ENCODE results near the gene MRPL32.
"Not testable (repeated sequence)": the region's sequence is repeated elsewhere in the genome, so short reads cannot be mapped to it uniquely, and the experiment has no call there.

MRPL32 gene

GRCh38 chr7:42931834-42932651, at the start of gene MRPL32, which contains the start of gene PSMA2:
Gene MRPL32 (plus strand): TSS chr7:42932376. CDS start chr7:42932387, 11 bp downstream.
Gene PSMA2 (minus strand): TSS chr7:42932174. CDS start chr7:42932158, 16 bp downstream.
- DNase-seq = peak; percentile 99

DNA sequence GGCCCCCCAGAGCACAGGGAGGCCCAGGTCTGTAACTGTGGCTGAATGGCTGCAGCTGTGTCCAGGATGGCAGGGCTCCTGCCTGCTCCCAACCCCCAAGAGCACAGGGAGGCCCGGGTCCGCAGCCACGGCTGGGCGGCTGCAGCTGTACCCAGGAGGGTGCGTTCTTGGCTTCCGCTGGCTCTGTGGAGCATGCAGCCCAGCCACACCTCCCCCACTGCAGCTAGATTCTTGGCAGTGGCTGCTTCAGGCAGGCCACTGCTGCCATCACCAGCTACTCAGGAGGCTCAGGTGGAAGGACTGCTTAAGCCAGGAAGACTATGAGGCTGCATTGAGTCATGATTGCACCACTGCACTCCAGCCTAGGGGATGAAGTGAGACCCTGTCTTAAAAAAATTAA, 48.2 kb upstream of the MRPL32 start:
- DNase-seq = no peak

- DNase-seq = not testable (repeated sequence)
These were observed 47.0 kb upstream of the MRPL32 start for GRCh38 chr7:42885183-42885582.

- DNase-seq = no peak
These were observed 46.0 kb upstream of the MRPL32 start for GRCh38 chr7:42886129-42886528.

GRCh38 chr7:42886893-42887505, 45.2 kb upstream of the MRPL32 start:
- DNase-seq = no peak

DNA sequence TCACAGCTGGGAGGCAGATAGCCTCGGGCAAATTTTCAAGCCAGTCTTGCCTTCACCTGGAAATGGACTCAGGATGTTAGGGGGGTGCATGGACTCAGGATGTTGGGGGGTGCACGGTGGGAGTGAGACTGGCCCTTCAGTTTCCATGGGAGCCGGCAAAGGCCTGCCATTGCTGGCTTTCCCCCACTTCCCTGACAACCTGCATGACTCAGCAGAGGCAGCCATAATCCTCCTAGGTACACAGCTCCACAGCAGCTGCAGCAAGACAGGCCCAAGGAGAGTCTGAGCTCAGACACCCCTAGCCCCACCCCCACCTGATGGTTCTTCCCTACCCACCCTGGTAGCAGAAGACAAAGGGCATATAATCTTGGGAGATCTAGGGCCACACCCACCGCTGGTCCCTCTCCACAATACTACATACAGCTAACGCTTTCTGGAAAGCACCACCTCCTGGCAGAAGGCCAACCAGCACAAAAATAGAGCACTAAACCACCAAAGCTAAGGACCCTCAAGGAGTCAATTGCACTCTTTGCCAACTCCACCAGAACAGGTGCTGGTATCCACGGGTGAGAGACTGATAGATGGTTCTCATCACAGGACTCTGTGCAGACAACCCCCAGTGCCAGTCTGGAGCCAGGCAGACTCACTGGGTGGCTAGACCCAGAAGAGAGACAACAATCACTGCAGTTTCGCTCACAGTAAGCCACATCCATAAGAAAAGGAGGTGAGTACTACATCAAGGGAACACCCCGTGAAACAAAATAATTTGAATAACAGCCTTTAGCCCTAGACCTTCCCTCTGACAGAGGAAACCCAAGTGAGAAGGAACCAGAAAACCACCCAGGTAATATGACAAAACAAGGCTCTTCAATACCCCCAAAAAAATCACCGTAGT, 38.6 kb upstream of the MRPL32 start:
- no peak for DNase-seq

- DNase-seq = no peak
These were observed 31.3 kb upstream of the MRPL32 start for GRCh38 chr7:42900842-42901241.

GRCh38 chr7:42902331-42902730, 29.8 kb upstream of the MRPL32 start:
- DNase-seq = no peak

- no peak for DNase-seq
These were observed 26.0 kb upstream of the MRPL32 start for GRCh38 chr7:42906181-42906580.

GRCh38 chr7:42907316-42907715, 24.9 kb upstream of the MRPL32 start:
- no peak for DNase-seq

DNA sequence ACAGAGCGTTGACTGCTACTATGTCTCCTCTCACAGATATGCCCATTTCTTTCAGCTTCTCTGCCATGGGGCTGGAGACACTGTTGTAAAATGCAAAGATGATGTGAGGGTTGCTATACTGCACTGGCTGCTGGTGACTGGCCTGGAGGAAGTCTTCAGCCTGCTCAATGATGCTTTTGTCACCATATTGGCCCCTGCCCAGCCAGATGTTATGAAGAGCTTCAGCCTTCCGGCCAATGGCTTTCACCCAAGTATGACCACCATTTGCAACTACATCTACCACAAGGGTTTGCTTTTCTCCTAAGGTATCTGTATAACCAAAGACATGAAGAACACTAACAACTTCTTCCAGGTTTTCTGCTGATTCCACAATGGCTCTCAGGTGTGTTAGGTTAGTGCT, 21.9 kb upstream of the MRPL32 start:
- no peak for DNase-seq

DNA sequence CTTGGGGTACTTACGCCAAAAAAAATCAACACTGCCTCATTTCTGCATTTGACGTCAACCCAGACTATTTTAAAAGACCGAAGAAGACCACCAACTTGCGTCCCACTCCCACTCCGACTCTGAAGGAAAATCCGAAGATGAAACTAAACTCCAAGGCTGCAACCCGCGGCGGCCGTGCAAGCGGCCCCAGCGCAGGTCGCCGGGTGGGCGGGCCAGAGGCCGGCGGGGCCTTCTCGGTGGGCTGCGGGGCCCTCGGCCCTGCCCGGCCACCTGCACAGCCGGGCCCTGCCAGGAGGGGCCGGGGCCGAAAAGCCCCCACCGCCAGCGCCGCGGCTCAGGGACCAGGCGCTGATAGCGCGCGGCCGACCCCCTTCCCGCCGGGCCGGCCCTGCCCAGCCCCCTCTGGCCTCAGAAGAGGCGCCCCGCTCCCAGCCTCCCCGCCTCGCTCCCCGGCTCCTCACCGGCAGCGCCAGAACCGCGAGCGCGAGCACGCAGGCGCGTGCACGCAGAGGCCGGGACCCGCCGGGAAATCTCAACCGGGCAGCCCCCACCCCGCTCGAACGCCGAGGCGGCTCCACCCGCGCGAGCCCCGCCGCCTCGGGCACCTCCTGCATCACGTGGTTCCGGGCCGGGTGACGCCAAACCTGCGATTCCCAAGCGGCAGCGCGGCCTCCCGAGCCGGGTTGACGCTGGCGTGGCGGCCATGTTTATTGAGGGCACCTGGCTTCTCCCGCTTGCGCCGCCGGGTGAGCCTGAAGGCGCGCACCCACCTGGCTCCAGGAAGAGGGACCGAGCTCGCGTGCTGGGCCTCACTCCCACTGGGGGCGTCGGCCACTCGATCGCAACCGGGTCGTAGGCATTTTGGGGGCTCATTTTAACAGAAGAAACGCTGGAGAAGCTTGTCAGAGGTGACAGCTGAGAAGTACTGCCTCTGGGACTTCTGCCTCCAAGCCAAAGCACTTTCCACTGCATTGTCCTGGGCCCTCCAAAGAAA, 20.4 kb upstream of the MRPL32 start, which contains the start of gene C7orf25:
C7orf25 (minus strand) TSS at position 617 of the 994 bp plus-strand sequence. CDS start 1,170 bp downstream, outside the sequence.
- peak; percentile 90 for DNase-seq

DNA sequence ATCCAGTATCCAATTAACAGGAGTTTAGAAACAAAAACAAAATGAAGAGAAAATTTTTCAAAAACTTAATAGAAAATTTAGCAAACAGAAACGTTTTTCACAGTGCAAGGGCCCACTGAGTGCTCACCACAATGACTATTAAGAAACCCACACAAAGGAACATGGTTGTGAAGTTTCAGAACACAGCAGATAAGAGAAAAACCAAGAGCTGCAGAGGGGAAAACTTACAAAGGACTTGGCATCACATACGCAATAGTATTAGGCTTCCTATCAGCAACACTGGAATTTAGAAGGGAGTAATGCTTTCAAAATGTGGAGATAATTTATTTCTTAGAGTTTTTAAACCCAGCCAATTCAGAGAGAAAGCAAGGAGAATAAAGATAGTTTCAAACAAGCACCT, 18.6 kb upstream of the MRPL32 start:
- DNase-seq = no peak

- DNase-seq = no peak
These were observed 18.2 kb upstream of the MRPL32 start for GRCh38 chr7:42914009-42914408.

DNA sequence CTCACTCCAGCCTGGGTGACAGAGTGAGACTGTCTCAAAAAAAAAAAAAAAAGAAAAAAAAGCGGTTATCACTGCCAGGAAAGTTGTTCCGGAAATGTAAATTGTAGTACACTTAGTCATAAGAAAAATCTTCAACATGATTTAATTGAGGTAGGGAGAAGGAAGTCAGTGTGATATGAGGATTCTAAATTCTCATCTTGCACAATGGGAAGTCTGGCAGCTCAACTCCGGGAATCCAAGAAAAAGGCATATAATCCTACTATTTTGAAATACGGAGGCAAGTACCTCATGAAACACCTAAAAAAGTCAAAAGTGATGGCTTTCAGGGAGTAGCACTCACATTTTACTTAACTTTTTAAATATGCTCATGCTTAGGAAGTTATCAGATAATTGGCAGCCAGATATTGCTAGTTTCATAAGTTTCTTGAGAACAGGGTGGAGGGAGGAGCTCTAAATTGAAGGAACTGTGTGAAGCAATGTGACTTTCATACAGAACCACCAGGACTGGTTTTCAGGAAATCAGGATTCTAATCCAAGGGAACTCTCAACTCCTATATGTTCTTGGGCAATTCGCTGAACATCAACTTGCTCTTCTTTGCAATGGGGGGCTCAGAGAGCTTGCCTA, 17.6 kb upstream of the MRPL32 start:
- DNase-seq = no peak

DNA sequence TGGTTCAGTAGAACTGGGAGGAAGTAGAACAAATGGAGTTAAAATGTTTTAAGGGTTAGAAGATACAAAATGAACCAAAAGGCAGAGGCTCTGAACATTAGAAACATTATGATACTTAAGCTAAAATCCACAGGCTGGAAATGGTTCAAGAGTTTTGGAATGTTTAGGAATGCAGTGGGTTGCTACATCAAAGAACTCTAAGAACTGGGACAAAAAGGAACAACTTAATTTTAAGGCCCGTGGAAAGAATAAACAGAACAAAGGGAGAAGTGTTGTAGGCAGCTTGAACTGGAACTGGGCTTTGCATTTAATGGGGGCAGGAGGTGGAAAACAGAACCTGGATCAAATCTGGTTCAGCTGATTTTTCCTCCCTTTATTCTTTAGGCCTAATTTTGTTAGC, 16.8 kb upstream of the MRPL32 start:
- DNase-seq = no peak

DNA sequence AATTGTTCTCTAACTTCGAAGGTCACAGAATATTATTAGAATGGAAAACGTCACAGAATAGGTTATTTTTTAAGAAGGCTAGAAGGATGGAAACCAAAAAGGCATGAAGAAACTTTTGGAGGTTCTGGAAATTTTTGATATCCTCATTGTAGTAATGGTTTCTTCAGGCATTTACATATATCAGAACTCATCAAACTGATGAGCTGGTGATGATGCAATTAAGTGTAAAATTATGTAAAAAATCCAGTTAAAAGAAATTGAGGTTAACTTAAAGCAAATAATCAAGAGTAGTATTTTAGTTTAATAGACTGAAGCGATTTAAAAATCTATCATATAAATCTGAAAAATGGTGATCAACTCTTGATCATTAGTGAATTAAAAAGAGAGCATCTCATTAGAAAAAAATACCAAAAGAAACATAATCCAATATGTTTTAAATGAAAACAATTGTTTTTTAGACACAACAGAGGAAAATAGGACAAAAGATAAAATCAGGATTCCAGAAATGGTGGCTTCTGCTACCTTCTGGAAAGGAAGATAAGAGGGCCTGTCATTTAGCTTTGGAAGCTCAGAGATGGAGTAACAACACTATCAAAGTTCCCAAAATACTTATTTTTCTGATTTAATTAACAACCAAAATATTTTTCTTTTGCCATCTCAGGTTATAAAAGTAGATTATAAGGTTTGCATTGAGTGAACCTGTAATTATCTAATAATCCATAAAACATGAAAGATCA, 10.0 kb upstream of the MRPL32 start:
- DNase-seq = no peak

- DNase-seq = no peak
These were observed 7.8 kb upstream of the MRPL32 start for GRCh38 chr7:42924223-42924838.

- no peak for DNase-seq
These were observed 6.5 kb upstream of the MRPL32 start for GRCh38 chr7:42925630-42926029.

DNA sequence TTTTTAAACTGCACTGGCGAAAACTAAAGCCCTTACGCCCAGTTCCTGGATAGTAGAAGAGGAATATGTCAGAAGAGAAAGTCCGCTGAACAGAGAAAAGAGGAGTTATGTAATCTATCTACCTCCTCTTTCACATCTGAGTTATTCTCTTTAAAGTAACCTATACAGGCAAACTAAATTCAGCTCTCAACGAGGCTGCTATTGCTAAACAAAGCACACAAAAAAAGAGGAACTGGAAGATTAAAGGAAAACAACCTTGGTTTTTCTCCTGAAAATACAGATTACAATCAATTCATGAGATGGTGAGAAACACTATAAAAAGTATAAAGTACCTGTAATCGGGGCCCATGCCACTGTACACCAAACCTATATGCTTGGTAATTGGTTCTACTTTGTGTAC, 6.0 kb upstream of the MRPL32 start:
- DNase-seq = no peak
